ENCODE measurements around the gene BRI3BP.

The BRI3BP gene

GRCh38 chr12:125068391-125068790 is 74.9 kb downstream of the BRI3BP start:
- Histone ChIP-seq H3K36me3 (ENCODE audit: low read depth) (peaks cover 9% of the 10 kb centered on the region; the same call in 1 of the 2 replicates), H3K9me3 (ENCODE audit: severe bottlenecking) (no peaks in the 10 kb centered on the region), H3K27ac (ENCODE audit: poor library complexity, severe bottlenecking) (no peak overlapping the region), H3K4me1 (ENCODE audit: insufficient read depth, poor library complexity, severe bottlenecking) (no peaks in the 10 kb centered on the region), H3K4me3 (ENCODE audit: severe bottlenecking) (no peak overlapping the region), H3K27me3 (ENCODE audit: insufficient read depth, poor library complexity, severe bottlenecking) (no peaks in the 10 kb centered on the region)
- no peak for TF ChIP-seq CTCF (IDR thresholded peaks at IDR 0.05; ENCODE audit: poor library complexity, severe bottlenecking)
- ATAC-seq (ENCODE audit: low read depth): no peak
- no peak for DNase-seq (ENCODE audit: low spot score)

- Histone ChIP-seq H3K9me3 (ENCODE audit: severe bottlenecking) (no peaks in the 10 kb centered on the region), H3K4me1 (ENCODE audit: insufficient read depth, poor library complexity, severe bottlenecking) (no peaks in the 10 kb centered on the region), H3K27ac (ENCODE audit: poor library complexity, severe bottlenecking) (no peak overlapping the region), H3K27me3 (ENCODE audit: insufficient read depth, poor library complexity, severe bottlenecking) (no peaks in the 10 kb centered on the region), H3K36me3 (ENCODE audit: low read depth) (peaks cover 19% of the 10 kb centered on the region), H3K4me3 (ENCODE audit: severe bottlenecking) (no peak overlapping the region)
- no peak for ATAC-seq (ENCODE audit: low read depth)
- no peak for TF ChIP-seq CTCF (IDR thresholded peaks at IDR 0.05; ENCODE audit: poor library complexity, severe bottlenecking)
- no peak for DNase-seq (ENCODE audit: low spot score)
These were observed 76.2 kb downstream of the BRI3BP start for GRCh38 chr12:125069616-125070015.

- no peak overlapping the region for H3K27ac ChIP-seq (ENCODE audit: poor library complexity, severe bottlenecking)
- H3K4me3 ChIP-seq (ENCODE audit: severe bottlenecking): no peak overlapping the region
- H3K9me3 ChIP-seq (ENCODE audit: severe bottlenecking): no peaks in the 10 kb centered on the region
- no peaks in the 10 kb centered on the region for H3K4me1 ChIP-seq (ENCODE audit: insufficient read depth, poor library complexity, severe bottlenecking)
- H3K36me3 ChIP-seq (ENCODE audit: low read depth): peaks cover 19% of the 10 kb centered on the region
- H3K27me3 ChIP-seq (ENCODE audit: insufficient read depth, poor library complexity, severe bottlenecking): no peaks in the 10 kb centered on the region
- ATAC-seq (ENCODE audit: low read depth) (no peak), DNase-seq (ENCODE audit: low spot score) (no peak)
- no peak for TF ChIP-seq CTCF (IDR thresholded peaks at IDR 0.05; ENCODE audit: poor library complexity, severe bottlenecking)
These were observed 76.7 kb downstream of the BRI3BP start for GRCh38 chr12:125070112-125070511.

- no peak overlapping the region for H3K4me3 ChIP-seq (ENCODE audit: severe bottlenecking)
- H3K9me3 ChIP-seq (ENCODE audit: severe bottlenecking): no peaks in the 10 kb centered on the region
- no peak for DNase-seq (ENCODE audit: low spot score)
- no peaks in the 10 kb centered on the region for H3K27me3 ChIP-seq (ENCODE audit: insufficient read depth, poor library complexity, severe bottlenecking)
- TF ChIP-seq CTCF (IDR thresholded peaks at IDR 0.05; ENCODE audit: poor library complexity, severe bottlenecking): no peak
- no peaks in the 10 kb centered on the region for H3K4me1 ChIP-seq (ENCODE audit: insufficient read depth, poor library complexity, severe bottlenecking)
- H3K27ac ChIP-seq (ENCODE audit: poor library complexity, severe bottlenecking): no peak overlapping the region
- ATAC-seq (ENCODE audit: low read depth): no peak
- H3K36me3 ChIP-seq (ENCODE audit: low read depth): peaks cover 20% of the 10 kb centered on the region
These were observed 77.4 kb downstream of the BRI3BP start for GRCh38 chr12:125070661-125071390.

GRCh38 chr12:125071456-125071855 is 78.0 kb downstream of the BRI3BP start:
- peaks cover 27% of the 10 kb centered on the region for H3K36me3 ChIP-seq (ENCODE audit: low read depth)
- H3K9me3 ChIP-seq (ENCODE audit: severe bottlenecking): no peaks in the 10 kb centered on the region
- no peak for ATAC-seq (ENCODE audit: low read depth)
- H3K4me3 ChIP-seq (ENCODE audit: severe bottlenecking): no peak overlapping the region
- no peaks in the 10 kb centered on the region for H3K27me3 ChIP-seq (ENCODE audit: insufficient read depth, poor library complexity, severe bottlenecking)
- no peak for TF ChIP-seq CTCF (IDR thresholded peaks at IDR 0.05; ENCODE audit: poor library complexity, severe bottlenecking)
- no peak overlapping the region for H3K27ac ChIP-seq (ENCODE audit: poor library complexity, severe bottlenecking)
- no peak for DNase-seq (ENCODE audit: low spot score)
- H3K4me1 ChIP-seq (ENCODE audit: insufficient read depth, poor library complexity, severe bottlenecking): no peaks in the 10 kb centered on the region

All from RWPE2 (cell line).